Left ventricle myocardium superior (tissue), 1 donor: Measurements from ENCODE around the gene COMP. TPM values are rescaled to one million over a fixed set of nuclear protein-coding genes. Genes with fewer than 3 reads are reported as not detected.

ENCODE experiments used
- ATAC-seq: fragments of 200-7000 bp; cut with Tn5 transposase; one replicate; pipeline ENCODE4 v1.9.1; 2020; ENCODE audit warnings: mild to moderate bottlenecking, moderate library complexity
- DNase-seq: peaks from one replicate; pipeline ENCODE4 v3.0.0-alpha.2; 2020
- intact Hi-C: fragments of 100-400 bp; cut with micrococcal nuclease; formaldehyde crosslinking; loops from one replicate; pipeline ENCODE4 v1.11.0; 2022
- total RNA-seq: library from RNA; stranded (reverse); fragmentation: NEBNext Ultra II Directional; extraction: Animal tissue kit (Norgen Biotek cat#: 25700); gene quantifications from one replicate; pipeline ENCODE4 v1.2.1, GENCODE V29; 2021
- donor health status: DM: no; HTN: yes; CAD: no; lungs with severe emphysema.

COMP gene
- total RNA-seq, 1 donor from 2014 or later: not detected

DNA sequence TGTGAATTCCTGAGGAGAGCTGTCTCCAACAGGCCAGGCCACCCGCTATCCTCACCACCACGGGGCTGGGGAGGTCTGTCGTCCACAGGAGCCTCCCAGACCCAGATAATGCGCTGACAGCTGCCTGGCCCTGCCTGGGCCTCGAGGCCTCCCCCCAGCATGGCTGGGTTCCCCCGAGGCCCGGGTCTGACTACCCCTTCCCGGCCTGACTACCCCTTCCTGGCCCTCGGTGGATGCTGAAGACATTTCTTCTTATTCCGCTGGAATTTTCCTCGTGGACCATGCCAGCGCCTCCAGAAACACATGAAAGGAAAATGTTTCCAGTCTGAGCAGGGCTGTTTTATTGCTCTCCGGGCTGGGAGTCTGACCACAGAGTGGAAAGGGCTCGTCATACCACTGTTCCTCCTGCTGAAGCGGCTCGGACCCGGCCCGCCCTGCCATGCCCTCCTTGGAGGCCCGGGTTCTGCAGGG is 16.8 kb upstream of the COMP start:
- intact Hi-C loops: no loop called here
- ATAC-seq: peak; percentile 61
- DNase-seq: peak; percentile 63

GRCh38 chr19:18804643-18805042 is 13.5 kb upstream of the COMP start:
- no peak for ATAC-seq
- intact Hi-C loops: no loop called here
- DNase-seq: no peak

GRCh38 chr19:18804139-18804601 is 13.1 kb upstream of the COMP start:
- no peak for DNase-seq
- ATAC-seq: no peak
- intact Hi-C loops: no loop called here

DNA sequence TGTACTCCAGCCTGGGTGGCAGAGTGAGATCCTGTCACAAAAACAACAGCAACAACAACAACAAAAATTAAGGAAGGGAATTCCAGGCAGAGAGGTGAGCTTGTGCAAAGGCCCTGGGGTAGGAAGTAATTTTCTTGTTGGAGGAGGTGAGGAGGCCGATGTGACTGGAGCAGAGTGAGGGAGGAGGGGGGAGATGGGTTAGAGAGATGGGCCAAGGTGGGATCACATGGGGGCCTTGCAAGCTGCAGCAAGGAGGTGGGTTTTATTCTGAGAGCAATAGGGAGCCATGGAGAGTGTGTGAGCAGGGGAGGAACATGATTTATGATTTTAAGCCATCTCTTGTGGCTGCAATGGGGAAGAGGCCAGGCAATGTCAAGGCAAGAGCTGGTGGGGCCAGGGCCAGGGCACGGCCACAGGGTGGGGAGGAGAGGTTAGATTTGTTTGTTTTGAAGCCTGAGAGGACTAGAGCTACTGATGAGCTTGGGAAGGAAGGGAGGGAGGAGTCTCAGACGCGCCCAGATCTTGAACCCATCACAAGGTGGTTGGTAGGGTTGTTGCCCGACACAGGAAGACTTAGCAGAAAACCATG is 12.5 kb upstream of the COMP start:
- DNase-seq (no peak), ATAC-seq (no peak)

DNA sequence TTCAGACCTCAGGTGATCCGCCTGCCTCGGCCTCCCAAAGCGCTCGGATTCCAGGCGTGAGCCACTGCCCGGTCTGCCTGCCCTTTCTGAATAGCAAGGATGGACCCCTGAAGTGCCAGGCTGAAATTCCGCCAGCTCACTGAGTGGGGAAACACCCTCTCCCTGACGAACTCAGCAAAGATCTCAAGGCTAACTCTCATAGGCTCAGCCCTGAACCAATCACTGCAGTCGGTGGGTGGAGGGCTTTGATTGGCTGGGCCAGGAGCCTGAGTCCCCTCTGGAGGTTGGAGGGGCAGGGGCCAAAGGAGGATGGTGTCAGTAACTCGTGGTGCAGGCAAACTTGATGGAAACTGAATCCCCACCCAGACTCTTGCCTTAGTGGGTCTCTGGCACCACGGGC is 11.2 kb upstream of the COMP start:
- intact Hi-C loops: no loop called here
- no peak for DNase-seq
- ATAC-seq: no peak

More for the DNA sequence above, 12.5 kb upstream of the COMP start:
- intact Hi-C loops: no loop called here

DNA sequence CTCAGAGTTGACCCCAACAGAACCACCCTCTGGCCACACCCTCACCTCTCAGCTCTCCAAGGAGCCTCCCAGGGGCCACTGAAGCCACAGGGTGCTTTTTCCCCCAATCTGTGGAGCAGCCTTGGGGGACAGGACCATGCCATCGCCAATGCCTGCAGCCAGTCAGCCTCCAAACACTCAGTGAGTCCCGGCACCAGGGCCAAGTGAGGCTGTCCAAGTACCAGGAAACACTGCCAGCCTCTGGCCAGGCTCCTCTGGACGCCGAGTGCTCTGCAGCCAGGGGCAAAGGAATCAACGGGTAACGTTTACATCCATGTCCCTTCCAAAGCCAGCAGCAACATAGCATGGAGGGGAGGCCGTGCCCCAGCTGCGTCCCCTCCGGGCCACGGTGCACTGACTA is 9.5 kb upstream of the COMP start:
- no peak for DNase-seq
- intact Hi-C loops: no loop called here
- ATAC-seq: no peak

- ATAC-seq (no peak), DNase-seq (no peak)
- intact Hi-C loops: no loop called here
Measured at GRCh38 chr19:18800079-18800478, 9.0 kb upstream of the COMP start.

DNA sequence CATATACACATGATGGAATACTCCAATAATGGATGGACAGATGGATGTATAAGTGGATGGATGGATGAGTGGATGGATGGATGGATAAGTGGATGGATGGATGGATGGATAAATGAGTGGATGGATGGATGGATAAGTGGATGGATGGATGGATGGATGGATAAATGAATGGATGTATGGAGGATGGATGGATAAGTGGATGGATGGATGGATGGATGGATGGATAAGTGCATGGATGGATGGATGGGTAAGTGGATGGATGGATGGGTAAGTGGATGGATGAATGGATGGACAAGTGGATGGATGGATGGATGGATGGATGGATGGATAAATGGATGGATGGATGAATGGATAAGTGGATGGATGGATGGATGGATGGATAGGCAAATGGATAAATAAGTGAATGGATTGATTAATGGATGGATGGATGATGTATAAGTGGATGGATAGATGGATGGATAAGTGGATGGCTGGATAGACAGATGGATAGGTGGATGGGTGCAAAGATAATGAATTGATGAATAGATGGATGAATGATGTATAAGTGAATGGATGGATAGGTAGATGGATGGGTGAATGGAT is 8.4 kb upstream of the COMP start:
- no peak for DNase-seq
- intact Hi-C loops: no loop called here
- no peak for ATAC-seq

DNA sequence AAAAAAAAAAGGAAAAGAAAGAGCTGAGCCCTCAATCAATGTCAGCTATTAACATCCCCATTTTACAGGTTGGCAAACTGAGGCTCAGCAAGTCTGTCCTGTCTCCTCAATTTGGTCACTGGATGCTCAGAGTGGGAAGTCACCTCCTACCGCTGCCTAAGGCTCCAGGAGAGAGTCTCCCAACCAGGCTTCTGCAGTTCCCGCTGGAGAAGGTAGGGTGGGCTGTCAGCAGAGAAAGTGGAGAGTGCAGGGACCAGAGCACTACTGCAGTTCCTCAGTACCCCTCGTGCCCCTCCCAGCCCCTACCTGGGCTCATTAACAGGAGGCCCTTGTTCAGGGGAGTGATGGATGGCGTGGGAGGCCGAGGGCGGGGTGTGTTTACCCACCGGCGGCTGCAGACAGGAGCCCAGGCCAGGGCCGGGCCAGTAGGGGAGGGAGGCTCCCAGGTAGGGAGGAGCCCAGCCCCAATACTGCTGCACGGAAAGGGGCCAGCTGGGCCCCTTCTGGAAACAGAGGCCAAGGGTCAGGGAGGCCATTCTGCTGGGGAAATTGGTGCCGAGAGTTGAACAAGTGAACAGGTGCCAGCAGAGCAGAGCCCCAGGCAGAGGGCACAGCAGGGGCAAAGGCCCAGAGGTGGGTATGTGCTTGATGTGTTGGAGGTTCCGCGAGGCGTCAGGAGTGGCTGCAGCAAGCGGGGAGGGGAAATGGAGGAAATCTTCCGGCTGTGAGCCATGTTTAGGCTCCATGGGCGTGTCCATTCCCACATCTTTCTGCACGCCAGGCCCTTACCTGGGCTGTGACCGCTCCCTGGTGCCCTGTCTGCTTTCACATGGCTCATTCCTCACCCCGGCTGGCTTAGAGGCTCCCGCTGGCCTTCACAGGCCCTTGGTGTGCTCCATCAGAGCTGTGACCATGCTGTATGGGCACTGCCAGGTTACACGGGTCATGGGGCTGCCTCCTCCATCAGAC is 7.6 kb upstream of the COMP start:
- ATAC-seq (no peak), DNase-seq (no peak)
- intact Hi-C loops: no loop called here

- ATAC-seq: no peak
- DNase-seq: no peak
- intact Hi-C loops: no loop called here
Measured at GRCh38 chr19:18796239-18796638, 5.1 kb upstream of the COMP start.

DNA sequence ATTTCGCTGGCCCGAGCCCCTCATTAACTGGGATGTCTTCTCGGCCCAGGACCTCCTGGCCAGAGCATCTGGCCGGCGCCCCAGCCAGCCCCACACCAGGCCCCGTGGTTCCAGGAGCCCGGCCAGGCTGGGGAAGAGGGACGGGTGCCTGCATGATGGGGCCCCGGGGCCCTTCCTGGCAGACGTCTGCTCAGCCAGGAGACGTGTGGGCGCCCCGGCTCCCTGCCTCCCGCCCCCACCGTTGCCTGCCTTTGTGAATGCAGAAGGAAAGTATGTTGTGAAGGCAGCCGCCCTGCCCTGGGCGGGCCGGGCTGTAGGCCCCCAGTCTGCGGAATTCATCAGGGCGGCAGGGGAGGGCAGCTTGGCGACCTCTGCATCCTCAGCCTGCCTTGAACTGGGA is 4.4 kb upstream of the COMP start:
- intact Hi-C loops: no loop called here
- ATAC-seq: peak; percentile 46
- no peak for DNase-seq

GRCh38 chr19:18794692-18795091 is 3.6 kb upstream of the COMP start:
- ATAC-seq: no peak
- intact Hi-C loops: no loop called here

GRCh38 chr19:18794029-18794313 is 2.9 kb upstream of the COMP start:
- intact Hi-C loops: no loop called here
- ATAC-seq (no peak), DNase-seq (no peak)

More at GRCh38 chr19:18794692-18795091, 3.6 kb upstream of the COMP start:
- DNase-seq: no peak

DNA sequence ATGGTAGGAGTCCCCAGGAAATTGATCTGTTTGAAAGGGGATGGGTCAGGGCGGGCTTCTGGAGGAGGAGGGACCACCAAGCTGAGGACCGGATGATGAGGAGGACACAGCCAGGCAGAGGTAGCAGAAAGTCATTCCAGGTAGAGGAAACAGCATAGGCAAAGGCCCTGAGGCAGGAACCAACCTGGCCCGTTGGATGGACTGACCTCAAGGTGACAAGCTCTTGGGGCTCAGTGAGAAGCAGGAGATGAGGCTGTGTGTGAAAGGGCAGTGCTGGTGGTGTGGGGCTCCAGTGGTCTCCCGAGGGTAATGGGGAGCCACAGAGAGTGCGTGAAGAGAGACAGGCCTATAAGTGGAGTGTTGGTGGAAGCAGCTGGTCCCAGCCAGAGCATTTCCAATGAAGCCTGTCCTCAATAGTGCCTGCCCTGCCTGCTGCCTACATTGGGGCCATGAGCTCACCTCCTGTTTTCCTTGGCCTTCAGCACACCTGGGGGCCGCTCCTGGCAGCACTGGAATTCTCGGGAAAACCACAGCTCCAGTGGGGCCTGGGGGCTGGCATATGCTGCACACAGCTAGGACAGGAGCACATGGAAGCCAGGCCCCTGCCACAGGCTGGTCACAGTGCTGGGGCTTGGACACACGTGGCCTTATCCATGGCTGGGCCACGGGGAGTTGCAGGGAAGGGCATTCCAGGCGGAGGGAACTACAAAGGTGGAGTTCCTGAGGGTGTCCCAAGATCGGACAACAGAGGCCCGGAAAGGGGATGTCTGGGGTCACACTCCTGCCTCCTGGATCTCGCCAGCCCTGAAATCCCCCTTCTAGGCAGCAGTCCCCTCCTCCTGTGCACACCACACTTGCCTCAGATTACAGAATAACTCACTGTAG is 2.3 kb upstream of the COMP start:
- intact Hi-C loops: no loop called here
- ATAC-seq (no peak), DNase-seq (no peak)

- ATAC-seq (no peak), DNase-seq (no peak)
- intact Hi-C loops: no loop called here
Measured at GRCh38 chr19:18792661-18793060, 1.6 kb upstream of the COMP start.

GRCh38 chr19:18791315-18791678 is 192 bp upstream of the COMP start:
- DNase-seq: no peak
- no peak for ATAC-seq
- intact Hi-C loops: no loop called here

- ATAC-seq: peak; percentile 24
- peak; percentile 60 for DNase-seq
Measured at GRCh38 chr19:18789883-18790565, 1.1 kb downstream of the COMP start.

GRCh38 chr19:18789422-18789869 is 1.7 kb downstream of the COMP start:
- ATAC-seq (no peak), DNase-seq (no peak)
- intact Hi-C loops: no loop called here

More at GRCh38 chr19:18789883-18790565, 1.1 kb downstream of the COMP start:
- intact Hi-C loops: no loop called here
